Activated CD4-positive, alpha-beta T cell treated with anti-CD3 and anti-CD28 coated beads, Interleukin-2, amount 10 ng/mL, durations not matched to agents 7 days and 5 days (primary cell): ENCODE data around the gene PRKAR1B. TPM values are rescaled to one million over a fixed set of nuclear protein-coding genes. Genes with fewer than 3 reads are reported as not detected.

Experiments used
- CTCF ChIA-PET: fragments of 350-600 bp; sonication (Branson Sonifier 250); formaldehyde crosslinking; loops from one replicate; lab custom pipeline; 2021; ENCODE audit warnings: antibody characterized with exemption; lab: Charles Lee
- POLR2A ChIA-PET: fragments of 350-600 bp; sonication (Branson Sonifier 250); formaldehyde crosslinking; loops from one replicate; lab custom pipeline; 2021; ENCODE audit warnings: antibody characterized with exemption; lab: Charles Lee
- DNase-seq: peaks from one replicate; pipeline ENCODE4 v3.0.0-alpha.2; 2020
- H3K27ac Mint-ChIP-seq: one replicate; pipeline ENCODE4 v1.8.0; 2021; ENCODE audit warnings: mild to moderate bottlenecking, moderate library complexity, mixed read lengths
- H3K27me3 Mint-ChIP-seq: one replicate; pipeline ENCODE4 v1.8.0; 2021; ENCODE audit warnings: mixed read lengths
- H3K36me3 Mint-ChIP-seq: one replicate; pipeline ENCODE4 v1.8.0; 2021; ENCODE audit warnings: low read depth, mixed read lengths
- H3K4me1 Mint-ChIP-seq: one replicate; pipeline ENCODE4 v1.8.0; 2021; ENCODE audit warnings: mixed read lengths
- H3K4me3 Mint-ChIP-seq: one replicate; pipeline ENCODE4 v1.8.0; 2021; ENCODE audit warnings: mild to moderate bottlenecking, moderate library complexity, mixed read lengths
- H3K9me3 Mint-ChIP-seq: one replicate; pipeline ENCODE4 v1.8.0; 2021; ENCODE audit warnings: mixed read lengths
- total RNA-seq, 2 experiments: library from RNA; stranded (reverse); gene quantifications; one replicate each; pipeline ENCODE4 v1.2.3, GENCODE V29; 2021

Gene PRKAR1B
- total RNA-seq, 2 experiments from 2014 or later = 29.8 to 32.5 TPM

DNA sequence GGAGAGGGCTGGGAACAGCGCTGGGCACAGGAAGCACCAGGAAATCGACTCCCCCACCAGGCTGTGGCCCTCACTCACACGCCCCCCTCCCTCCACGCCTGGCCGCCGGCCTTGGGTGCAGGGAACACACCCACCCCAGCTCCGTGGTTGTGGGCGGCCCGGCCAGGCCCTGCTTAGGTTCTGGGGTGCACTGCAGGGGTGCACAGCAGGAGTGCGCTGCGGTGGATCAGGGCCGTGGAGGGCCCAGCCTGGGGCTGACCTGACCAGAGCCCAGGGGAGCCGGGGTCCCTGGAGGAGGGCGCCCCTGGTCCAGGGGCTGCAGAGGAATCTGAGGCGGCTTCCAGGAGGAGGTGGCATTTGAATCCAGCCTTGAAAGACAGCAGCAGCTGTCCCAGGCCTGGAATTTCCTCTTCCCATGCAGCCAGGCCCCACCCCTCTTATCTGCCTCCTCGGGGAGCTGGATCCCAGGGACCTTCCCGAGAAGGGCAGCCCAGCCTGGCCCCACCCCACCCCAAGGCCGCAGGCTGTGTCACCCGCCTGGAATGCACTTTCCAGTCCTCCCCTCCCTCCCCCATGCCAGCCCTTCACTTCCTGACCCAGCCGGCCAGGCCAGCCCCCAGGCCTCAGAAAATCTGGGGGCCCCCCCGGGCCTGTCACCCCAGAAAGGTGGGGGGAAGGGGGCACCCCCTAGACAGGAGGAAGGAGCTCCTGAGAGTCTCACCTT is 189.0 kb downstream of the PRKAR1B start:
- ChIA-PET POLR2A (no interaction called here), CTCF (interaction anchor here (1.5 kb wide), 1 partner anchor 12 kb away, joined by 3 read pairs; no protein-coding TSS in a partner anchor)
- Mint-ChIP-seq H3K4me3 (no peak overlapping the region), H3K4me1 (peaks cover 3% of the 10 kb centered on the region), H3K36me3 (no peaks in the 10 kb centered on the region), H3K9me3 (no peaks in the 10 kb centered on the region), H3K27me3 (no peaks in the 10 kb centered on the region), H3K27ac (no peak overlapping the region)
- no peak for DNase-seq

DNA sequence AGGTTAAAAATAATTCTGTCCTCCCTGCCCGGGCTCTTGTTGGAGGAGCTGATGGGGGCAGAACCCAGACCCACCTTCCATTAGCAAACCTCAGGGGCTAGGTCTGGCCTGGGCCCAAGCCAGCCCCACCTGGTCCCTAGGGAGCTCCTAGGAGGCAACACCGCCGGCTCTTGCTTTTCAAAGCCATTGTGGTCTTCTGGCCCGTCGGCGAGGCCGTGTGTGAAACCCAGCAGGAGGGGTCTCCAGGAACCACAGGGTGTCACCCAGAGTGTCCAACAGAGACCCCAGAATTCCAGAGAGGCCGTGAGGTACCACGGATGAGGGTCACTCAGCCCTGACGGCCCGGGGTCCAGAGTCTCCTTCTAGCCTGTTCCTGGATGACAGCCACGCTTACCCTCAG is 190.8 kb downstream of the PRKAR1B start:
- H3K4me3 Mint-ChIP-seq = no peak overlapping the region
- no peak overlapping the region for H3K27ac Mint-ChIP-seq
- H3K9me3 Mint-ChIP-seq = no peaks in the 10 kb centered on the region
- H3K36me3 Mint-ChIP-seq = no peaks in the 10 kb centered on the region
- peaks cover 3% of the 10 kb centered on the region for H3K4me1 Mint-ChIP-seq
- ChIA-PET CTCF (interaction anchor here (0.6 to 1.2 kb wide), 2 partner anchors 50 to 486 kb away, joined by 3 to 4 read pairs; no protein-coding TSS in a partner anchor), POLR2A (no interaction called here)
- no peak for DNase-seq
- H3K27me3 Mint-ChIP-seq = no peaks in the 10 kb centered on the region

DNA sequence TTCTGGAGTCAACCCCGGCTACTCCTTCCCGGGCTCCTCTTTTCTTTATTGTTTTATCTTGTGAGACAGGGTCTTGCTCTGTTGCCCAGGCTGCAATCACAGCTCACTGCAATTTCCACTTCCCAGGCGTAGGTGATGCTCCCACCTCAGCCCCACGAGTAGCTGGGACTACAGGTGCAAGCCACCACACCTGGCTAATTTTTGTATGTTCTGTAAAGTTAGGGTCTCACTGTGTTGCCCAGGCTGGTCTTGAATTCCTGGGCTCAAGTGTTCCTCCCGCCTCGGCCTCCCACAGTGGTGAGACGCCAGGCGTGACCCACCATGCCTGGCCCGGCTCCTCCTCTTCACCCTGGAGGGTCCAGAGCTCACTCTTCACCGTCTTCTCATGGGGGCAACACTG is 192.1 kb downstream of the PRKAR1B start:
- H3K27me3 Mint-ChIP-seq = no peaks in the 10 kb centered on the region
- peak overlapping the region; percentile 63 for H3K27ac Mint-ChIP-seq
- no peak for DNase-seq
- no peaks in the 10 kb centered on the region for H3K9me3 Mint-ChIP-seq
- no peak overlapping the region for H3K4me3 Mint-ChIP-seq
- CTCF ChIA-PET = no interaction called here
- H3K4me1 Mint-ChIP-seq = no peaks in the 10 kb centered on the region
- POLR2A ChIA-PET = no interaction called here
- no peaks in the 10 kb centered on the region for H3K36me3 Mint-ChIP-seq

- no peaks in the 10 kb centered on the region for H3K9me3 Mint-ChIP-seq
- CTCF ChIA-PET = no interaction called here
- no peaks in the 10 kb centered on the region for H3K27me3 Mint-ChIP-seq
- H3K36me3 Mint-ChIP-seq = no peaks in the 10 kb centered on the region
- no peak overlapping the region for H3K4me3 Mint-ChIP-seq
- DNase-seq = no peak
- POLR2A ChIA-PET = no interaction called here
- H3K4me1 Mint-ChIP-seq = no peaks in the 10 kb centered on the region
- H3K27ac Mint-ChIP-seq = no peak overlapping the region
Observed at GRCh38 chr7:534075-534474, 193.0 kb downstream of the PRKAR1B start.

GRCh38 chr7:533266-533665 is 193.8 kb downstream of the PRKAR1B start:
- H3K9me3 Mint-ChIP-seq = no peaks in the 10 kb centered on the region
- ChIA-PET POLR2A (no interaction called here), CTCF (no interaction called here)
- H3K36me3 Mint-ChIP-seq = no peaks in the 10 kb centered on the region
- no peak overlapping the region for H3K4me3 Mint-ChIP-seq
- DNase-seq = no peak
- no peaks in the 10 kb centered on the region for H3K27me3 Mint-ChIP-seq
- H3K4me1 Mint-ChIP-seq = no peaks in the 10 kb centered on the region
- H3K27ac Mint-ChIP-seq = no peak overlapping the region

DNA sequence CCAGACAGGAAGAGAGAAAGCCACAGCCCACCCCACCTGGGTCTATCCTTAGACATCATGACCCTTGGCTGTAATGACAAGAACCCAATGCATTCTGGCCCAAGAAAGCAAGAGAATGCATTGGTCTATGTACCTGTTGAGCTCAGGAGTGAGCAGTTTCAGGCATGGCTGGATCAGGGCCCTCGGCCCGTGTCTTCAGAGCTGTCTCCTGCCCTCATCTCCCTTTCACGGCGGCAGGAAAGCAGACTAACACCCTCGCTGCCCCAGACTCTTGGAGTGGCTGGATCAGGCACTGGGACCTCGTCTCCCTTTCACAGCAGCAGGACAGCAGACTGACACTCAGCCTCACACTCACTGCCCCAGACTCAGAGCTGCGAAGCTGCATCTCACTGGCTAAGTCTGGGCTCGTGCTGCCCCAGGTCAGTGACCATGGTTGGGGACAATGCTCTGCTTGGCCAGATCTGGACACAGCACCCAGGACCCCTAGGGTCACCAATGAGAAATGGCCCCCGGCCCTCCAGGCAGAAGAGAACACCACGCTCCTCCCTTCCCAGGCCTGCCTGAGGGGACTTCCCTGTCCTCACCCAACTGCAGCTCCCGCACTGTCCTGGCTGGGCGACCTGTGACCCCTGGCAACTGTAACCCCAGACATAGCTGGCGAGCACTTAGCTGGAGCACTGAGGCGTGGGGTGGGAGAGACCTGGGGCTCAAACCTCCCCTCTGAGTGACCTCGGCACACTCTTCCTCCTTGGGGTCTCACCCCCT is 194.5 kb downstream of the PRKAR1B start:
- H3K27me3 Mint-ChIP-seq = no peaks in the 10 kb centered on the region
- H3K27ac Mint-ChIP-seq = no peak overlapping the region
- H3K4me3 Mint-ChIP-seq = no peak overlapping the region
- H3K36me3 Mint-ChIP-seq = no peaks in the 10 kb centered on the region
- H3K4me1 Mint-ChIP-seq = no peaks in the 10 kb centered on the region
- no peak for DNase-seq
- POLR2A ChIA-PET = no interaction called here
- no peaks in the 10 kb centered on the region for H3K9me3 Mint-ChIP-seq
- CTCF ChIA-PET = no interaction called here

- Mint-ChIP-seq H3K9me3 (no peaks in the 10 kb centered on the region), H3K27ac (no peak overlapping the region), H3K4me3 (no peak overlapping the region), H3K36me3 (no peaks in the 10 kb centered on the region), H3K27me3 (no peaks in the 10 kb centered on the region), H3K4me1 (no peaks in the 10 kb centered on the region)
- no peak for DNase-seq
- ChIA-PET CTCF (no interaction called here), POLR2A (no interaction called here)
Observed at GRCh38 chr7:531777-532176, 195.3 kb downstream of the PRKAR1B start.

GRCh38 chr7:528451-528850 is 198.6 kb downstream of the PRKAR1B start:
- no peaks in the 10 kb centered on the region for H3K4me1 Mint-ChIP-seq
- H3K36me3 Mint-ChIP-seq = no peaks in the 10 kb centered on the region
- ChIA-PET POLR2A (no interaction called here), CTCF (no interaction called here)
- no peak overlapping the region for H3K4me3 Mint-ChIP-seq
- H3K9me3 Mint-ChIP-seq = no peaks in the 10 kb centered on the region
- no peak overlapping the region for H3K27ac Mint-ChIP-seq
- DNase-seq = no peak
- peaks cover 16% of the 10 kb centered on the region for H3K27me3 Mint-ChIP-seq

- Mint-ChIP-seq H3K4me3 (no peak overlapping the region), H3K27ac (no peak overlapping the region), H3K36me3 (no peaks in the 10 kb centered on the region), H3K4me1 (no peaks in the 10 kb centered on the region), H3K27me3 (peaks cover 22% of the 10 kb centered on the region), H3K9me3 (no peaks in the 10 kb centered on the region)
- POLR2A ChIA-PET = no interaction called here
- CTCF ChIA-PET = no interaction called here
- no peak for DNase-seq
Observed at GRCh38 chr7:527723-528122, 199.4 kb downstream of the PRKAR1B start.

DNA sequence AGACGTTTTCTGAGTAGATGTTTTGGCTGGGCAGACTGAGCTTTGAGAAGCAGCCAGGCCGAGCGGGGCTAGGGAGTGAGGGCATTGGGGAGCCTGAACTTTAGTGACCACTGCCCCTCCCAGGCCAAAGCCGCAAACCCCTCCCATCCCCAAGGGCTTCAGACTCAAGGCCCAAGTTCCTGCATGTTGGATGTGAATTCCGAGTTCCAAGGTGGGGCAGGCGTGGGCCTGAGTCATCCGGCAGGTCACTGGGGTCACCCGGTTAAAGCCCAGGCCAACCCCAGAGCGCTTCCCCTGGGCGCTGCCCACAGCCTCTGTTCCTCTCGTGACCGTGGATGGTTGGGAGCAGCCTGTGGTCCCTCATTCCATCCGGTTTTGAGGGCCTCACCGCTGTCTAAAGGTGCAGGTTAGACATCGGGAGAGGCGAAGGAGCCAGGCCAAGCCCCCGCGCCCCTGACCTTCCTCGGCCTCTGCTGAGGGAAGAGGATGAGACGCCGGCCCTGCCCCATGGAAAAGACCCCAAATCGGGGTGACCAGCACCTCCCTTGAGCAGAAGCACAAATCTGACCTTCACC is 200.5 kb downstream of the PRKAR1B start:
- CTCF ChIA-PET = interaction anchor here (1.0 kb wide), 1 partner anchor 16 kb away, joined by 3 read pairs; no protein-coding TSS in a partner anchor

DNA sequence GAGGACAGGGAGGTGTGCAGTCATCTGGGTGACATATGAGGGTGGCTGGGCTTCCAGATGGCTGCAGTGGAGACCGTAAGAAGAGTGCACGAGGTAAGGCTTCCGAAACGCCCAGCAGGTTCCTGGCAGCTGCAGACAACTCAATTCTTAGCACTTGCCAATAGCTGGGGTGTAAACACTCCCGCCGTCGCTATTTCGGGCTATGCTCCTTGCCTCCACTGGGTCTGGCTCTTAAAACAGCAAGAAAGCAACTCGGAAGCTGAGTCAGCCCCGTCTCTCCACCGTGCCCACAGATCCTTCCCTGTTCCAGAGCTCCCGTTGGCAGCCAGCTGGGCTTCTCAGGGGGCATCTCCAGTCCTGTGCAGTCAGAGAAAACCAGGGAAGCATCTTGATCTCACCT is 201.3 kb downstream of the PRKAR1B start:
- Mint-ChIP-seq H3K36me3 (no peaks in the 10 kb centered on the region), H3K9me3 (no peaks in the 10 kb centered on the region), H3K4me3 (no peak overlapping the region), H3K4me1 (peaks cover 2% of the 10 kb centered on the region), H3K27me3 (peaks cover 32% of the 10 kb centered on the region), H3K27ac (no peak overlapping the region)
- no peak for DNase-seq
- POLR2A ChIA-PET = no interaction called here
- CTCF ChIA-PET = interaction anchor here (1.0 kb wide), 1 partner anchor 17 kb away, joined by 3 read pairs; no protein-coding TSS in a partner anchor

More for the DNA sequence above, 200.5 kb downstream of the PRKAR1B start:
- H3K4me3 Mint-ChIP-seq = no peak overlapping the region
- no peak overlapping the region for H3K27ac Mint-ChIP-seq
- DNase-seq = no peak
- no peaks in the 10 kb centered on the region for H3K9me3 Mint-ChIP-seq
- no peaks in the 10 kb centered on the region for H3K4me1 Mint-ChIP-seq
- no peaks in the 10 kb centered on the region for H3K36me3 Mint-ChIP-seq
- POLR2A ChIA-PET = interaction anchor here (0.6 kb wide), 1 partner anchor 516 kb away, joined by 4 read pairs; no protein-coding TSS in a partner anchor
- peaks cover 25% of the 10 kb centered on the region for H3K27me3 Mint-ChIP-seq

- no peak overlapping the region for H3K4me3 Mint-ChIP-seq
- CTCF ChIA-PET = no interaction called here
- H3K36me3 Mint-ChIP-seq = no peaks in the 10 kb centered on the region
- H3K4me1 Mint-ChIP-seq = peaks cover 2% of the 10 kb centered on the region
- POLR2A ChIA-PET = no interaction called here
- no peaks in the 10 kb centered on the region for H3K9me3 Mint-ChIP-seq
- DNase-seq = no peak
- H3K27ac Mint-ChIP-seq = no peak overlapping the region
- peaks cover 35% of the 10 kb centered on the region for H3K27me3 Mint-ChIP-seq
Observed at GRCh38 chr7:524800-525199, 202.3 kb downstream of the PRKAR1B start.
